Left hindlimb (tissue), 1 donor: Measurements from ENCODE around the gene MFAP5.

Experiments used
- DNase-seq: peaks from one replicate; pipeline ENCODE4 v3.0.0-alpha.2; 2018

MFAP5 gene, protein sequence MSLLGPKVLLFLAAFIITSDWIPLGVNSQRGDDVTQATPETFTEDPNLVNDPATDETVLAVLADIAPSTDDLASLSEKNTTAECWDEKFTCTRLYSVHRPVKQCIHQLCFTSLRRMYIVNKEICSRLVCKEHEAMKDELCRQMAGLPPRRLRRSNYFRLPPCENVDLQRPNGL

GRCh38 chr12:8662593-8662992, at the start of gene MFAP5:
MFAP5 (minus strand) TSS chr12:8662826; CDS start chr12:8662104, 722 bp downstream.
- DNase-seq = peak; percentile 64

GRCh38 chr12:8709124-8709830, 46.7 kb upstream of the MFAP5 start:
- DNase-seq = no peak

- DNase-seq = no peak
Observed at GRCh38 chr12:8702159-8702558, 39.5 kb upstream of the MFAP5 start.

DNA sequence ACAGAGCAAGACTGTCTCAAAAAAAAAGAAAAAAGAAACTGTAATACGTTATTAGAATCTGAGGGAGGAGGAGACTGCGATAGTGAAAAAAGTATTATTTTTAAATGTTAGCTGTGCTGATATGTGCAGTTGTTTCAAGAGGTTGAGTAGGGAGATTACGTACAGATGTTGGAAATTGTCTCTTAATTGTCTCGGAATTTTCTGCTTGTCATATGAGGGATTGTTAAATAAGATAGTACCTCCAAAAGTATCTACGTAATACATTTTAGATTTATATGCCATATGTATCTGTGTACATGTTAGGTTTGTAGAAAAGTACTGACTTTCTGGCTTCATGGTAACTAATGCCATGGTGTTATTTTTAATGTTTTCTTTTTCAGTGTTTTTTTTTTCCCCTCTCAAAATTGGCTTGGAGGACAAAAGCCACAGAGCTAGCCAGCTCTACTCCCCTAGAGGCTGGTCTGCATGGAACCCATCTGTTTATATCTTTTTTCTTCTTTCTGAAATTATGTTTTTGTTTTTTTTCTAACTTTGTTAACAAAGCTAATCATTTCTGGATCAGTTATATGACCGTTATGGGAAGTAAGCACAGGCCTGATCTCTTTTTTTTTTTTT, 38.5 kb upstream of the MFAP5 start:
- no peak for DNase-seq

DNA sequence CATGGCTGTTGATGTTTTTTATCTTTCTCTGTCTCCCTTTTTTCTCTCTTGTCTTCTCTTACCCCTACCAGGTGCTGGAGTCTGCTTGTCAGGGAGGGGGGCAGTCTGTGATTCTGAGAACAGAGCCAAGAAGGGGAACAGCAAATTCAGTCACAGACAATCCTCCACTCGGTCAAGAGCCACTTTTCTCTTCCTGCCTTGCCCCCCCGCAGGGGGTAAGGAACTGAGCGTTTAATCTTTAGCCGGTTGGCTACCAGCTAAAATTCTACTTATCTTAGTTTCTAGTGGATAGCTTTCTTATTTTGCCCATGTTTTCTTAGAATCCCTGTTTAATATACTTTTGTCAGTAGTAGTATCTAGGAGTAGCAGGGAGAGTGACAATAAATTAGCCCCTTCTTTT, 37.1 kb upstream of the MFAP5 start:
- DNase-seq = no peak

GRCh38 chr12:8698879-8699278, 36.3 kb upstream of the MFAP5 start:
- DNase-seq = no peak

GRCh38 chr12:8698132-8698851, 35.7 kb upstream of the MFAP5 start:
- DNase-seq = peak; percentile 74

- DNase-seq = peak; percentile 90
Observed at GRCh38 chr12:8697476-8698131, 35.0 kb upstream of the MFAP5 start, which contains the start of gene RIMKLB. RIMKLB (plus strand) TSS chr12:8697991; CDS start chr12:8713867, 15,876 bp downstream.

GRCh38 chr12:8697120-8697475, 34.5 kb upstream of the MFAP5 start:
- no peak for DNase-seq

GRCh38 chr12:8696442-8697090, 33.9 kb upstream of the MFAP5 start:
- DNase-seq = no peak

DNA sequence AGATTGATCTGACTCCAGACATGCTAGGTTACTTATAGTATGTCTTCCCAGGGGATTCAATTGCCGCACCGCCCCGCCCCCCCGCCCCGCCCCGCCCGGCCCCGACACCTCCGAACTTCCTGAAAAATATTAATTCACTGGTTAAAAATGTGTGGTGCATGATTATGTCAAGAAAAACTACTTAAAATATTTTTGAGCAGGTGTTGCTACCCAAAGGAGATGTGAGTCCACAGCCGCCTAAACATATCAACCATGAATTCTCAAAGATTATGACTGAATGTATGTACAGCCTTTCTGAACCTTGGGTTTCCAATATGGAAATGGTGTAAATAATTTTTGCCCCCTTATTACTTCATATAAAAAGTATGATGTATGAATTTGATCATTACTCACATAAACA, 32.5 kb upstream of the MFAP5 start:
- DNase-seq = no peak

- peak; percentile 81 for DNase-seq
Observed at GRCh38 chr12:8692573-8692972, 29.9 kb upstream of the MFAP5 start.

- DNase-seq = no peak
Observed at GRCh38 chr12:8689681-8690080, 27.1 kb upstream of the MFAP5 start.

GRCh38 chr12:8687846-8688601, 25.4 kb upstream of the MFAP5 start:
- peak; percentile 84 for DNase-seq

DNA sequence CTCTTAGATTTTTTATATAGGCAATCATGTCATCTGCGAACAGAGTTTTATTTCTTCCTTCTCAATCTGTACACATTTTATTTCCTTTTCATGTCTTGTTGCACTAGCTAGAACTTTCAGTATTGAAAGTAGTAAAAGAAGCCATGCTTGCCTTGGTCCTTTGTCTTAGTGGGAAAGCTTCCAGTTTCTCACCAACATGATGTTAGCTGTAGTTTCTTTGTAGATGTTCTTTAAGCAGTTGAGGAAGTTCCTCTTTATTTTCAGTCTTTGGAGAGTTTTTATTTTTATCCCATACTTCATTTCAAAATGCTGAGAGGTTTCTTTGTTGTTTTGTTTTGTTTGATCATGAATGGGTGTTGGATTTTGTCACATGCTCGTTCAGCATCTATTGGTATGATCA, 22.4 kb upstream of the MFAP5 start:
- DNase-seq = no peak

DNA sequence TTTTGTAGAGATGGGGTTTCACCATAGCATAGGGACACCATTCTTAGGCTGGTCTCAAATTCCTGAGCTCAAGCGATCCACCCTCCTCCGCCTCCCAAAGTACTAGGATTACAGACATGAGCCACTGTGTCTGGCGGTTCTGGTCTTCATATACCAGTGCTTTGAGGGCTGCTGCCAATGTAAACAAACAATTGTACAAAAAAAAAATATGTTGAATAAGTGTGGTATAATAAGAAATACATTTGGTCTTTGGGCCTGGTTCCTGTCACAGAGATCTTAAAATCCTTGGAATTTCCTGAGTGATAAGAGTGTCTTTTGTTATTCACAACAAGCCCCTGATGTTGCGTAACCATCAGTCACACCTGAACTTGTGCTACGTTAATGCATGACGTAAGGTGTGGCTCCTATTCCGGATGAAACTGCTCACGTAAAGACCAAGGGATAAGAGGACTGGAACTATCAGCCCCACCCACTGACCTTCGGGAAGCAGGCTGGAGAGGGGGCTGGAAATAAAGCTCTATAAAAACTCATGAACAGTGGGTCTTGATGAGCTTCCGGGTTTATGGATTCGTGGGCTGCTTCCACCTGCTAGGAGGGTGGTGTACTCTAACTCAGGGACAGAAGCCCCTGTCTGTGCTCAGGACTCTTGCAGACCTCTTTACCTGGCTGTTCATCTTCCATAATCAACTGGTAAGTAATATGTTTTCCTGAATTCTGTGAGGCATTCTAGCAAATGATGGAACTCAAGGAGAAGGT, 18.7 kb upstream of the MFAP5 start:
- DNase-seq = no peak

DNA sequence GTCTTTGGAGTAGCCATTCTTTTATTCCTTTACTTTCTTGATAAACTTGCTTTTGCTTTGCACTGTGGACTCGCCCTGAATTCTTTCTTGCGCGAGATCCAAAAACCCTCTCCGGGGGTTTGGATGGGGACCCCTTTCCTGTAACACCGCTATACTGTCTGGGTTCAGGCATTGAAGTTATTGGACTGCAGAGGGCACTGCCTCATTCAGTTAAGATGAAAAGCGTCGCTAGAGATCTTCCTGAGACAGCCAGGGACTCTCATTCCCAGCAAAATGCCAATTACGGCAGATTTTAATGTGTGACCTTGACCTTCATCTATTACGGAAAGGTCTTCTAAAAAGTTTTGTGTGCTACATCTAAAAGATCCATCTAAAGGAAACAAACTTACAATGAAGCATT, 17.9 kb upstream of the MFAP5 start:
- DNase-seq = no peak

- no peak for DNase-seq
Observed at GRCh38 chr12:8678661-8679111, 16.1 kb upstream of the MFAP5 start.

- DNase-seq = no peak
Observed at GRCh38 chr12:8677362-8677761, 14.7 kb upstream of the MFAP5 start.

DNA sequence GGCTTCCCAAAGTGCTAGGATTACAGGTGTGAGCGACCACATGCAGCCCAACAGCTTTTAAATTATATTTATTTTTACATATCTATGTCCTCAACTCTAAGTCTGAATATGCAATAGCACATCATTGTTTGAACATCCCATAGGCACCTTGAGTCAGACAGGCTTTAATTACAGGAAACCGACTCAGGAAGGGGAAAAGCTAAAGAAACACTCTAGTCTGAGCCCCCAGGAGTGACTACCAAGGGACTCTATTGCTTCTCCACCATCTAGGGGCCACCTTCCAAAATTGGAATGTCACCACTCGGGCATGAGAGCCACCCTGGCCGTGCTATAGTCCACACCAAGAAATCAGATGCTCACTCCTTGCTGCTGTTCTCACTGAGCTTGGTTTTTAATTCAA, 14.0 kb upstream of the MFAP5 start:
- no peak for DNase-seq

DNA sequence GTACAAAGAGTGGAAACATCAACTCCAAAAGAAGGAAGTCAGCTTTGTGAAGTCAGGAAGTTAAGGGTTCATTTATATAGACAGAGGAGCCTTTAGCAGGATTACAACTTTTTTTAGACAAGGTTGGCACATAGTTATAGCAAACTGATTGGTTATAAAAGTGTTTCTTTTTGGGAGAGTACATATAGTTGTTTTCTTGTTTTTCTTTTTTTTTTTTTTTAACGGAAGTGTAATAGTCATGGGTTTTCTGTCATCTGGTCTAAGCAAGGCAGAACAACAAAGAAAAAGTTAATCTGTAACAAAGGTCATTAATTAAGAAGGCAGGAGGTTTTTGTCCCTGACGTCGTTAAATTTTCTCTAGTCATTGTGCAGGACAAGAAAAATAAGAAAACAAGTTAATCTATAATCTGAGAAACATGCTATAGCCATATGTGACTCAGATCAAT, 13.0 kb upstream of the MFAP5 start:
- no peak for DNase-seq
